Measurements from ENCODE around the gene NEK5. TPM values are rescaled to one million over a fixed set of nuclear protein-coding genes. Genes with fewer than 3 reads are reported as not detected.

Gene NEK5
- total RNA-seq, 1 donor from 2014 or later = 4.3 TPM

GRCh38 chr13:52147225-52147624, 18.4 kb upstream of the NEK5 start:
- Mint-ChIP-seq H3K27me3 (ENCODE audit: low read depth) (no peaks in the 10 kb centered on the region), H3K4me1 (no peaks in the 10 kb centered on the region), H3K27ac (no peak overlapping the region), H3K9me3 (peaks cover 4% of the 10 kb centered on the region), H3K4me3 (no peak overlapping the region), H3K36me3 (peaks cover 29% of the 10 kb centered on the region)
- DNase-seq (ENCODE audit: low spot score in 2 of 2, unreplicated experiment in 2 of 2) = no peak
- no peak for TF ChIP-seq CTCF (IDR thresholded peaks at IDR 0.05; ENCODE audit: unreplicated experiment)

- H3K4me3 Mint-ChIP-seq = no peak overlapping the region
- no peaks in the 10 kb centered on the region for H3K27me3 Mint-ChIP-seq (ENCODE audit: low read depth)
- DNase-seq (ENCODE audit: low spot score in 2 of 2, unreplicated experiment in 2 of 2) = no peak
- peaks cover 21% of the 10 kb centered on the region for H3K36me3 Mint-ChIP-seq
- H3K27ac Mint-ChIP-seq = no peak overlapping the region
- no peaks in the 10 kb centered on the region for H3K4me1 Mint-ChIP-seq
- no peak for TF ChIP-seq CTCF (IDR thresholded peaks at IDR 0.05; ENCODE audit: unreplicated experiment)
- H3K9me3 Mint-ChIP-seq = no peaks in the 10 kb centered on the region
These were observed 12.4 kb upstream of the NEK5 start for GRCh38 chr13:52141299-52141698.

- H3K4me1 Mint-ChIP-seq = no peaks in the 10 kb centered on the region
- no peaks in the 10 kb centered on the region for H3K27me3 Mint-ChIP-seq (ENCODE audit: low read depth)
- H3K36me3 Mint-ChIP-seq = peaks cover 25% of the 10 kb centered on the region
- H3K9me3 Mint-ChIP-seq = no peaks in the 10 kb centered on the region
- H3K27ac Mint-ChIP-seq = no peak overlapping the region
- no peak for TF ChIP-seq CTCF (IDR thresholded peaks at IDR 0.05; ENCODE audit: unreplicated experiment)
- H3K4me3 Mint-ChIP-seq = no peak overlapping the region
- no peak for DNase-seq (ENCODE audit: low spot score in 2 of 2, unreplicated experiment in 2 of 2)
These were observed 8.6 kb upstream of the NEK5 start for GRCh38 chr13:52137489-52137888.

GRCh38 chr13:52136763-52137162, 7.9 kb upstream of the NEK5 start:
- no peak for DNase-seq (ENCODE audit: low spot score in 2 of 2, unreplicated experiment in 2 of 2)
- Mint-ChIP-seq H3K27me3 (ENCODE audit: low read depth) (no peaks in the 10 kb centered on the region), H3K9me3 (peaks cover under 1% of the 10 kb centered on the region), H3K36me3 (peaks cover 29% of the 10 kb centered on the region), H3K27ac (no peak overlapping the region), H3K4me3 (no peak overlapping the region), H3K4me1 (no peaks in the 10 kb centered on the region)
- no peak for TF ChIP-seq CTCF (IDR thresholded peaks at IDR 0.05; ENCODE audit: unreplicated experiment)

- H3K27ac Mint-ChIP-seq = no peak overlapping the region
- DNase-seq (ENCODE audit: low spot score in 2 of 2, unreplicated experiment in 2 of 2) = no peak
- H3K9me3 Mint-ChIP-seq = peaks cover 10% of the 10 kb centered on the region
- H3K27me3 Mint-ChIP-seq (ENCODE audit: low read depth) = no peaks in the 10 kb centered on the region
- H3K4me1 Mint-ChIP-seq = peaks cover 22% of the 10 kb centered on the region
- TF ChIP-seq CTCF (IDR thresholded peaks at IDR 0.05; ENCODE audit: unreplicated experiment) = no peak
- H3K4me3 Mint-ChIP-seq = no peak overlapping the region
- peaks cover 29% of the 10 kb centered on the region for H3K36me3 Mint-ChIP-seq
These were observed 1.8 kb upstream of the NEK5 start for GRCh38 chr13:52130641-52131040.
